A673 (cell line): Measurements from ENCODE around the gene OTOP3. TPM values are rescaled to one million over a fixed set of nuclear protein-coding genes. Genes with fewer than 3 reads are reported as not detected.

Source experiments
- BruUV-seq: library from RNA; stranded (reverse); fragments of 400-500 nt; replicated peaks from 2 replicates; lab custom pipeline; 2021; lab: Mats Ljungman, UMichigan
- CTCF ChIA-PET: fragments of 300-600 bp; sonication (Branson Sonifier 250); formaldehyde crosslinking; loops from one replicate; lab custom pipeline; 2022; ENCODE audit warnings: antibody characterized with exemption; lab: Charles Lee
- POLR2A ChIA-PET: fragments of 300-600 bp; sonication (Branson Sonifier 250); formaldehyde crosslinking; loops from one replicate; lab custom pipeline; 2022; ENCODE audit warnings: antibody characterized with exemption; ENCODE audit not compliant: low non-redundant PET; lab: Charles Lee
- DNase-seq: peaks from one replicate; pipeline ENCODE4 v3.0.0-alpha.2; 2015; ENCODE audit warnings: low spot score
- H3K27ac ChIP-seq: fragments of 200-600 bp; sonication (generic); 2 replicates; pipeline ENCODE4 v1.5.1; 2016; ENCODE audit warnings: mixed run types, low read depth, mild to moderate bottlenecking, mixed read lengths, antibody characterized with exemption, low read length; ENCODE audit not compliant: poor library complexity, severe bottlenecking
- H3K27me3 ChIP-seq: fragments of 200-600 bp; sonication (generic); replicated peaks from 2 replicates; pipeline ENCODE4 v1.6.1; 2017; ENCODE audit warnings: mixed run types, low read depth, mild to moderate bottlenecking, mixed read lengths, antibody characterized with exemption, low read length; ENCODE audit not compliant: insufficient read depth, poor library complexity
- H3K36me3 ChIP-seq: fragments of 200-600 bp; sonication (generic); 2 replicates; pipeline ENCODE4 v1.6.1; 2016; ENCODE audit warnings: mixed run types, mild to moderate bottlenecking, mixed read lengths, antibody characterized with exemption, low read length; ENCODE audit not compliant: insufficient read depth, poor library complexity, severe bottlenecking
- H3K4me1 ChIP-seq: fragments of 200-600 bp; sonication (generic); 2 replicates; pipeline ENCODE4 v1.6.1; 2017; ENCODE audit warnings: mixed run types, mild to moderate bottlenecking, mixed read lengths, antibody characterized with exemption, low read length; ENCODE audit not compliant: insufficient read depth, poor library complexity, severe bottlenecking
- H3K4me3 ChIP-seq: fragments of 200-600 bp; sonication (generic); 2 replicates; pipeline ENCODE4 v1.5.1; 2016; ENCODE audit warnings: low read depth, mixed run types, mild to moderate bottlenecking, mixed read lengths, low read length; ENCODE audit not compliant: poor library complexity, severe bottlenecking
- H3K9me3 ChIP-seq: fragments of 200-600 bp; sonication (generic); 2 replicates; pipeline ENCODE4 v1.6.1; 2016; ENCODE audit warnings: mixed run types, low read depth, mild to moderate bottlenecking, mixed read lengths, antibody characterized with exemption, low read length; ENCODE audit not compliant: poor library complexity, severe bottlenecking
- EZH2 ChIP-seq: fragments of 200-600 bp; sonication (generic); IDR thresholded peaks from 2 replicates; pipeline ENCODE4 v1.6.1; 2017; ENCODE audit warnings: borderline replicate concordance, low read depth, mild to moderate bottlenecking, mixed read lengths, antibody characterized with exemption, low read length; ENCODE audit not compliant: poor library complexity, severe bottlenecking
- intact Hi-C: fragments of 100-400 bp; cut with micrococcal nuclease; formaldehyde crosslinking; loops from one replicate; pipeline ENCODE4 v1.10.0; 2022; ENCODE audit not compliant: unreplicated experiment
- total RNA-seq: library from RNA; stranded (reverse); gene quantifications from 2 replicates; pipeline ENCODE4 v1.2.3, GENCODE V29; 2021
- TF ChIP-seq, protein P1 (sequence below): fragments of 300-800, 200-600 bp; sonication (generic); conservative IDR thresholded peaks from 2 replicates; pipeline ENCODE4 v1.5.1; 2017; ENCODE audit warnings: low read depth, mild to moderate bottlenecking, antibody characterized with exemption, low read length, moderate library complexity, mixed read lengths

OTOP3 gene
- total RNA-seq, 1 experiment from 2014 or later, result not detected

DNA sequence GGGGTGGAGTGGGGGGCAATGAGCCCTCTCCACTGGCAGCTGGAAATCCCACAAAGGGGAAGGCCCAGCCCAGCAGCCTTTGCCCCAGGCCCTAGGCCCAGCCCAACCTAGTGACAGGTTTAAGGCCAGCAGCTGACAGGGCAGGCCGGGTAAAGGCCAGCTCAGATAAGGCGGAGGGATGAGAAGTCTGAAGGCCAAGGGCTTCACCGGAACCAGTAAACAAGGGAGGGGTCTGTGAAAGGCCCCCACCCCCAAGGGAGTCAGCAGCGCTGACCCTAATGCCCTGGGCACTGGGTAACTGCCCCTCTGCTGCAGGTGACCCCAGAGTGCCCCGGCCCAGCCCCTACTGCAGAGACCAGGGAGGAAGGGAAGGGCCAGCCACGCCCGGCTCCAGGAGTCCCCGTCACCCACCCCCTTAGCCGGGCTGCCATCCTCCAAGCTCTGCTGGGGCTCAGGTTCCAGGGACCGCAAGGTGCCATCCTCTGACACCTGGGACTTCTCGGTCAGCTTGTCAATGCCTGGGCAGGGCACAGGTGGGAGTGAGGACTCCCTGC lies 17.5 kb downstream of the OTOP3 start:
- no peaks in the 10 kb centered on the region for H3K4me1 ChIP-seq
- ChIA-PET POLR2A (interaction anchor here (0.6 kb wide), 1 partner anchor 55 kb away, joined by 5 read pairs; no protein-coding TSS in a partner anchor), CTCF (no interaction called here)
- H3K27ac ChIP-seq, result no peak overlapping the region
- TF ChIP-seq, protein P1, sequence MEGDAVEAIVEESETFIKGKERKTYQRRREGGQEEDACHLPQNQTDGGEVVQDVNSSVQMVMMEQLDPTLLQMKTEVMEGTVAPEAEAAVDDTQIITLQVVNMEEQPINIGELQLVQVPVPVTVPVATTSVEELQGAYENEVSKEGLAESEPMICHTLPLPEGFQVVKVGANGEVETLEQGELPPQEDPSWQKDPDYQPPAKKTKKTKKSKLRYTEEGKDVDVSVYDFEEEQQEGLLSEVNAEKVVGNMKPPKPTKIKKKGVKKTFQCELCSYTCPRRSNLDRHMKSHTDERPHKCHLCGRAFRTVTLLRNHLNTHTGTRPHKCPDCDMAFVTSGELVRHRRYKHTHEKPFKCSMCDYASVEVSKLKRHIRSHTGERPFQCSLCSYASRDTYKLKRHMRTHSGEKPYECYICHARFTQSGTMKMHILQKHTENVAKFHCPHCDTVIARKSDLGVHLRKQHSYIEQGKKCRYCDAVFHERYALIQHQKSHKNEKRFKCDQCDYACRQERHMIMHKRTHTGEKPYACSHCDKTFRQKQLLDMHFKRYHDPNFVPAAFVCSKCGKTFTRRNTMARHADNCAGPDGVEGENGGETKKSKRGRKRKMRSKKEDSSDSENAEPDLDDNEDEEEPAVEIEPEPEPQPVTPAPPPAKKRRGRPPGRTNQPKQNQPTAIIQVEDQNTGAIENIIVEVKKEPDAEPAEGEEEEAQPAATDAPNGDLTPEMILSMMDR, result no peak
- TF ChIP-seq EZH2, result no peak
- DNase-seq, result no peak
- no TSS peak for BruUV-seq
- no peak overlapping the region for H3K4me3 ChIP-seq
- no peaks in the 10 kb centered on the region for H3K36me3 ChIP-seq
- intact Hi-C loops, result loop anchor here (10.0 kb wide), 1 partner anchor 208 kb away; the partner anchor contains the start of gene NHERF1
- no peaks in the 10 kb centered on the region for H3K9me3 ChIP-seq
- peaks cover 62% of the 10 kb centered on the region for H3K27me3 ChIP-seq

DNA sequence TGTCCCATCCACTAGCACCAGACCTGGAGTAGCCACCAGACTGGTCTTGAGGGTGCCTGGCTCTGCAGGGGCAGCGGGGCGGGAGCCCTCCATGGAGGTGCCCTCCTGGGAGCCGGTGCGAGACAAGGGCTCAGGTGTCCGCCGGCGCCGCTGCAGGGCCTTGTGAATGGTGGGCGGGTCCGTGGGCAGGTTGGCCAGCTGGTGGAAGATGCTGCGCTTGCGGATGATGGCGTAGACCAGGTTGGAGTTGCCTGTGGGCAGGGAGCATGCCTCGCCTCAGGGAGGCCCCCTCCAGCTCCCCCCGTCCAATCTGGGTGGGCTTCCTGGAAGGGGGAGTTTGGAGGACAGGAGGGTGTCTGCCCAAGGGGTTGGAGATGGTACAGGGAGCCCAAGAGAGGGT lies 18.4 kb downstream of the OTOP3 start:
- no peak for DNase-seq
- intact Hi-C loops, result loop anchor here (10.0 kb wide), 1 partner anchor 209 kb away; the partner anchor contains the start of gene NHERF1
- ChIA-PET POLR2A (no interaction called here), CTCF (no interaction called here)
- Histone ChIP-seq H3K4me1 (no peaks in the 10 kb centered on the region), H3K27ac (no peak overlapping the region), H3K4me3 (no peak overlapping the region), H3K27me3 (peaks cover 57% of the 10 kb centered on the region), H3K36me3 (no peaks in the 10 kb centered on the region), H3K9me3 (no peaks in the 10 kb centered on the region)
- no peak for TF ChIP-seq EZH2
- TF ChIP-seq, protein P1, result no peak
- no TSS peak for BruUV-seq

DNA sequence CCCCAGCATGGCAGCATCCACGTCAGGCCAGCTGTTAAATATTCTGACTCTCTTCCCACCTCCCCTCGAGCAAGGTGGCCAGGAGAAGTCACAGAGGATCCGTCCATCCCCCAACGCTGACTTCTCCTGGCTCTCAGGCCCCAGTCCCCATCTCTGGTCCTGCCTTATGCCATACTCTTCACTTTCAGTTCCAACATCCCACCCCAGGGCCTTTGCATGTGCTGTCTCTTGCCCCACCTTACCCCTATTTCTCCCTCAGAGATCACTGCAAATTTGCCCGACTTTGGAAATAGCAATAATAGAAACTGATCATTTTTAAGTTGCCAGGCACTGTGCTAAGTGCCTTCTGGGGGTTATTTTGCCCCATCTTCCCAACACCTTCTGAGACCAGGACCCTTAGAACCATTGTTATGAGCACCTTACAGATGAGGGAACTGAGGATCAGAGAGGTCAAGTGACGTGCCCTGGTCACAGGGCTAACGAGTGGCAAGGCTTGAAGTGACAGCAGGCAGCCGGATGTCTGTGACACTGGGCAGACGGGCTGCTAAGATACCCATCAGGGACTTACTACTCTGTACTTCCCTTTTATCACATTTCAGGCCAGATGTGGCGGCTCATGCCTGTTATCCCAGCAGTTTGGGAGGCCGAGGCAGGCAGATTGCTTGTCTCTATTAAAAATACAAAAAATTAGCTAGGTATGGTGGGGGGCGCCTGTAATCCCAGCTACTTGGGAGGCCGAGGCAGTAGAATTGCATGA lies 19.1 kb downstream of the OTOP3 start:
- peaks cover 50% of the 10 kb centered on the region for H3K27me3 ChIP-seq
- no peak for TF ChIP-seq EZH2
- TF ChIP-seq, protein P1, result no peak

More for the DNA sequence above, 19.1 kb downstream of the OTOP3 start:
- H3K36me3 ChIP-seq, result no peaks in the 10 kb centered on the region
- H3K4me3 ChIP-seq, result no peak overlapping the region
- no peak for DNase-seq
- H3K9me3 ChIP-seq, result no peaks in the 10 kb centered on the region
- ChIA-PET POLR2A (no interaction called here), CTCF (no interaction called here)
- no TSS peak for BruUV-seq
- intact Hi-C loops, result loop anchor here (5.0 to 10.0 kb wide), 2 partner anchors 210 to 298 kb away; partner anchors contain the start of gene NHERF1
- H3K4me1 ChIP-seq, result no peaks in the 10 kb centered on the region
- H3K27ac ChIP-seq, result no peak overlapping the region
